ENCODE results near the gene GTF2F2.

GTF2F2 gene

GRCh38 chr13:45320876-45321629 is 200.7 kb downstream of the GTF2F2 start:
- DNase-seq (ENCODE audit: low read depth in 1 of 2, low spot score in 1 of 2): no peak
- in situ Hi-C loops (cut with HindIII; ENCODE audit: low pct_unique_long_range_greater_than_20kb, low sequenced_read_pairs): no loop called here
- TF ChIP-seq JUND (IDR thresholded peaks at IDR 0.05; ENCODE audit: low read depth): no peak

DNA sequence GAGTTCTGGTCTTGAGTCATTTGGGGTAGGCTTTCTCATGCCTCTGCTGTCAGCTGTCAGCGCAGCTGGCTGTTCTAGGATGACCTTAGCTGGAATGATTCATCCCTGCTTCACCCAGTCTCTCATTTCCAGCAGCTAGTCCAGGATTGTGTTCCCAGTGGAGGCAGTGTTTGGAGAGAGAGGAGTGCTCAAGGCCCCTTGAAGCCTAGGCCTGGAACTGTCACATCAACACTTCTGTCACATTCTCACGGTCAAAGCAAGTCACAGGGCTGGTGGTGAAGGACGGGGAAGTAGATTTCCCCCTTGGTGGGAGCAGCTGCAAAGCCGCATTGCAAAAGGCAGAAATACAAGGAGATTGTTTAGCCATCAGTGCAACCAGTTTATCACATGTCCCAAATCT is 205.5 kb downstream of the GTF2F2 start:
- DNase-seq (ENCODE audit: low read depth in 1 of 2, low spot score in 1 of 2): no peak
- in situ Hi-C loops (cut with HindIII; ENCODE audit: low pct_unique_long_range_greater_than_20kb, low sequenced_read_pairs): no loop called here
- TF ChIP-seq JUND (IDR thresholded peaks at IDR 0.05; ENCODE audit: low read depth): no peak

- TF ChIP-seq JUND (IDR thresholded peaks at IDR 0.05; ENCODE audit: low read depth): no peak
- DNase-seq (ENCODE audit: low read depth in 1 of 2, low spot score in 1 of 2): peak in 1 of 2 experiments; percentile 51
- in situ Hi-C loops (cut with HindIII; ENCODE audit: low pct_unique_long_range_greater_than_20kb, low sequenced_read_pairs): no loop called here
Observed at GRCh38 chr13:45327253-45327955, 207.1 kb downstream of the GTF2F2 start.

DNA sequence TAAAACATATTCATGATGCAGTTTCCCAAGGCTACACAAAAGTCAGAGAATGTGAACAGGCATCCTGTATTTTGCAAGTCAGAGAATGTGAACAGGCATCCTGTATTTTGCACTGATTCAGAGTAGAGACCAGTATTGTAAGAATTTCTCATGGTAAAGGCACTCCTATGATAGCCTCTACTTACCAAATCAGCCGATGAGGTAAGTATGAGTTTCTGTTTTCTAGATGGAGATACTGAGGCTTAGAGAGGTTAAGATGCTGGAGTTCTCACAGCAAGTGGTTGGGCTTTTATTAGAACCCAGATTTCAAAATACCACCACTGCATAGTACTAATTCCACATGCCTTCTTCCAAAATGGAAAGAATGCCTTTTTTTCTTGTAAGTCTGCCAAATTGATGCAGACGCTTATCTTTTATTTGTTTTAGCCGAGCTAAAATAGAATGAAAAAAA is 208.4 kb downstream of the GTF2F2 start:
- in situ Hi-C loops (cut with HindIII; ENCODE audit: low pct_unique_long_range_greater_than_20kb, low sequenced_read_pairs): no loop called here
- DNase-seq (ENCODE audit: low read depth in 1 of 2, low spot score in 1 of 2): no peak
- no peak for TF ChIP-seq JUND (IDR thresholded peaks at IDR 0.05; ENCODE audit: low read depth)

DNA sequence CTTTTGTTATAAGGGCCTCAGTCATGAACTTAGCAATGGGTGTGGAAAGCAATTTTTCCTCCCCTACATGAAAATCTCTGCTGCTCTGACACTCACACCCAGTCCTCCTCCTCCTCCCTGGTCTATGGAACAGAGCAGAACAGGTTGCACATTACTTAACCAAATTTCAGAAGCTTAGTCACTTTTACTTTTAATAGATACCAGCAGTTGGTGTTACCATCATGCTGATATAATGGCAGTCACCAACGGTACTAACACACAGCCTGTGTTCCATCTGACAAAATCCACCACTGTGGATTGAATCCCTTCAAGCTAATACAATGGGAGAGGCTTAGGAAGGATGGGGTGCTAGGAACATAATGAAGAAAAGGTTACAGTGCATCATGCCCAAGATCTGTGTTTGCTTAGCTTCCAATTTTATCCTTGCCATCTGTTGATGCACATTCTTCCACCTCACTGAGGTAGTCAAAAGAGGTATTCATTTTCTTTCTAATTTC is 210.9 kb downstream of the GTF2F2 start:
- DNase-seq (ENCODE audit: low read depth in 1 of 2, low spot score in 1 of 2): no peak
- no peak for TF ChIP-seq JUND (IDR thresholded peaks at IDR 0.05; ENCODE audit: low read depth)
- in situ Hi-C loops (cut with HindIII; ENCODE audit: low pct_unique_long_range_greater_than_20kb, low sequenced_read_pairs): no loop called here

DNA sequence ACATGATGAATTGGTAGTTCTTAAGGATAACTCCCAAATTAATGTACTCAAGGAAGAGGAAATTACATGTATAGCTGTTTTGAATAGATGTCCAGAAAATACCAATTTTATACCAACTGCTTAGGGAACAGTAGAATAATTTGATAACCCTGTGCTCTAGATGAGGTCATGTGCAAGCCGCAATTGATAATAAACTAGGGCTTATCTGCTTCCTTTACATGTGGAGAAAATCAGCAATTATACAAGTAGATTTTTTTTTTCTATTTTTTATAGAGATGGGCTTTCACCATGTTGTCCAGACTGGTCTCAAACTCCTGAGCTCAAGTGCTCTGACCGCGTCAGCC is 211.4 kb downstream of the GTF2F2 start:
- TF ChIP-seq JUND (IDR thresholded peaks at IDR 0.05; ENCODE audit: low read depth): no peak
- DNase-seq (ENCODE audit: low read depth in 1 of 2, low spot score in 1 of 2): no peak
- in situ Hi-C loops (cut with HindIII; ENCODE audit: low pct_unique_long_range_greater_than_20kb, low sequenced_read_pairs): no loop called here

DNA sequence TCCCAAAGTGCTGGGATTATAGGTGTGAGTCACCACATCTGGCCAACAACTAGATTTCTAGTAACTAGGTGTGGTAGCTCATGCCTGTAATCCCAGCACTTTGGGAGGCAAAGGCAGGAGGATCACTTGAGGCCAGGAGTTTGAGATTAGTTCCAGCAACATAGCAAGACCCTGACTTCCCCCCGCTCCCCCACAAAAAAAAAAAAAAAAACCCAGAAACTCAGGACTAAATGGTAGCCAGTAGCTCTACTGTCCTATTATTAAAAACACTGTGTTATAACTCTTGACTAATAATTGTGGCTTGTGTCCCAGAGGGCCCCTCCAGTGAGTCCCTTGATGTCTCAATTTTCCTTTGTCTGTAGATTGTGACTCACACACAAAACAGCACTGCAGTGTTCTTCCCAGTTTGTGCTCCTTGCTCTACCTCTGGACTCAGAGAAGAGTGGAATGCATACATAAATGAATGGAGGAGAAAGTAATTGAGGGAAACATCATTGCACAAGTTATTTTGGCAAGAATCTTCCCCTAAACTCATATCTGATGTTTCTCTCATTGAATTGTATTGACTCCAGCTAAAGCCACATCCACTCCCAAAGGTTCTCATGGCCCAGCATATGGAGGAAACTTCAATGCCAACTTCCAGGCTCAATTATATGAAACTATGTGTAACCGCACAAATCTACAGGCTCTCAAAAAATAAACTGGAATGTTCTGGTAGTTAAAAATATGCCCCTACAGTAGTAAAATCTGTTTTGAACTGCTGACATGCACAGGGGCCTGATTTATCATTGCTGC is 211.9 kb downstream of the GTF2F2 start:
- peak in 1 of 2 experiments; percentile 33 for DNase-seq (ENCODE audit: low read depth in 1 of 2, low spot score in 1 of 2)
- TF ChIP-seq JUND (IDR thresholded peaks at IDR 0.05; ENCODE audit: low read depth): no peak
- in situ Hi-C loops (cut with HindIII; ENCODE audit: low pct_unique_long_range_greater_than_20kb, low sequenced_read_pairs): no loop called here

DNA sequence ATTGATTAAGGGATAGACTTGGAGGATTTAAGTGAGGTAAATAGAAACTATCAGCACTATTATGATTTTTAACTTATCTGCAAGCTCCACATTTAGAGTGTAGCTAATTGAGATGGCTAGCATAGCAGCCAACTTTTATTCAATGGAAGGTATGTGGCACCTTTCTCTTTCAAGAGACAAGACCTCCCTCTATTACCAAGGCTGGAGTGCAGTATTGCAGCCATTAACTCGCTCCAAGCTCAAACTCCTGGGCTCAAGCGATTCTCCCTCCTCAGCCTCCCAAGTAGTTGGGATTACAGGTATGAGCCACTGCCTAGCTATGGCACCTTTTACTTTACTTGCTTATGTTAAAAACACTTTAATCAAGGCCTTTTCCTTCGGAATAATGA is 212.5 kb downstream of the GTF2F2 start:
- in situ Hi-C loops (cut with HindIII; ENCODE audit: low pct_unique_long_range_greater_than_20kb, low sequenced_read_pairs): no loop called here
- TF ChIP-seq JUND (IDR thresholded peaks at IDR 0.05; ENCODE audit: low read depth): no peak
- DNase-seq (ENCODE audit: low read depth in 1 of 2, low spot score in 1 of 2): no peak

- no peak for DNase-seq (ENCODE audit: low read depth in 1 of 2, low spot score in 1 of 2)
- in situ Hi-C loops (cut with HindIII; ENCODE audit: low pct_unique_long_range_greater_than_20kb, low sequenced_read_pairs): no loop called here
- TF ChIP-seq JUND (IDR thresholded peaks at IDR 0.05; ENCODE audit: low read depth): no peak
Observed at GRCh38 chr13:45333251-45333976, 213.1 kb downstream of the GTF2F2 start.
